ENCODE measurements around the gene HIPK3. TPM values are rescaled to one million over a fixed set of nuclear protein-coding genes. Genes with fewer than 3 reads are reported as not detected.
"Not testable (repeated sequence)": the region's sequence is repeated elsewhere in the genome, so short reads cannot be mapped to it uniquely, and the experiment has no call there.

HIPK3 gene
- total and polyA plus RNA-seq, 9 of the 15 experiments (the other 6 are each of a cell fraction or from before 2014, with no cell fraction given): 2.3 to 19.6 (median 7.5) TPM

GRCh38 chr11:33259869-33260268 lies 2.7 kb downstream of the HIPK3 start:
- WGBS (ENCODE audit: insufficient coverage, low coverage, missing lambda C conversion rate): 10% methylated on average over 2 of the region's 2 CpGs
- ATAC-seq (no peak), FAIRE-seq (no peak), DNase-seq (ENCODE audit: extremely low read depth in 1 of 4, low spot score in 3 of 4) (peak in 1 of 4 experiments; percentile 12)
- ChIA-PET POLR2A (interaction anchor here (0.6 to 1.4 kb wide), 2 partner anchors 10 to 64 kb away, joined by 3 to 9 read pairs; no protein-coding TSS in a partner anchor), CTCF (ENCODE audit: low intra/inter-chr PET ratio) (interaction anchor here (1.7 kb wide), 1 partner anchor 93 kb away, joined by 6 read pairs; no protein-coding TSS in a partner anchor)
- Histone ChIP-seq H3K4me3 (peak overlapping the region; percentile 96), H3K36me3 (ENCODE audit: control insufficient read depth, insufficient read depth, low read length) (no peaks in the 10 kb centered on the region), H2AFZ (ENCODE audit: low read depth, low read length) (0 out of 2 replicates have a peak overlapping the region, but pooled peaks have one; percentile 14), H3K79me2 (ENCODE audit: control insufficient read depth, insufficient read depth, low read length) (peaks cover 76% of the 10 kb centered on the region), H3K27ac (ENCODE audit: extremely low read depth, low read depth, low read length) (peak overlapping the region; percentile 94; the same call in 2 of the 3 replicates), H3K4me1 (replicated peaks in 1 of 2; ENCODE audit: control insufficient read depth in 2 of 2, insufficient read depth in 2 of 2, low read length in 2 of 2) (peaks cover 9 to 18% of the 10 kb centered on the region in 2 experiments), H3K9me3 (replicated peaks; ENCODE audit: control insufficient read depth, insufficient read depth, low read depth, low read length) (no peaks in the 10 kb centered on the region), H3K4me2 (ENCODE audit: insufficient read depth, low read length) (peak overlapping the region; percentile 84), H3K9me1 (ENCODE audit: control insufficient read depth, insufficient read depth, low read length) (no peaks in the 10 kb centered on the region), H4K20me1 (replicated peaks; ENCODE audit: control insufficient read depth, insufficient read depth, low read length) (no peaks in the 10 kb centered on the region; the same call in 1 of the 2 replicates), H3K9ac (ENCODE audit: insufficient read depth in 1 of 2, low read depth in 2 of 2, low read length in 2 of 2) (peak overlapping the region in 1 of 2 experiments; percentile 89; a peak in 2 of 4 replicates), H3K27me3 (ENCODE audit: control insufficient read depth in 2 of 2, insufficient read depth in 2 of 2, low read length in 2 of 2) (no peaks in the 10 kb centered on the region)
- intact Hi-C loops (cut with micrococcal nuclease): loop anchor here (2.0 kb wide), 3 partner anchors 61 to 99 kb away; partner anchors contain the start of gene CSTF3
- BruUV-seq (replicated peaks): no TSS peak
- in situ Hi-C loops (cut with MboI): no loop called here
- TF ChIP-seq GATAD2B (IDR thresholded peaks at IDR 0.05; ENCODE audit: borderline replicate concordance) (peak; percentile 41; the same call in 1 of the 2 replicates), POU5F1 (IDR thresholded peaks at IDR 0.05; ENCODE audit: borderline replicate concordance, low read depth, low read length, partially characterized antibody) (no peak), NELFE (IDR thresholded peaks at IDR 0.05; ENCODE audit: insufficient read depth, insufficient read length) (no peak), PYGO2 (tag; IDR thresholded peaks at IDR 0.05) (no peak), SMC3 (conservative IDR thresholded peaks at IDR 0.05; ENCODE audit: insufficient read depth, low read depth, low read length) (no peak)

GRCh38 chr11:33261350-33261749 lies 4.2 kb downstream of the HIPK3 start:
- WGBS (ENCODE audit: insufficient coverage, low coverage, missing lambda C conversion rate): 44% methylated on average over 1 of the region's 1 CpG
- peak; percentile 98 for TF ChIP-seq ZNF146 (CRISPR knock-in tag; IDR thresholded peaks at IDR 0.05; ENCODE audit: unreplicated experiment)
- TF ChIP-seq KDM1A (IDR thresholded peaks at IDR 0.05): peak in 1 of 2 experiments; percentile 62; a peak in 2 of 4 replicates
- 0 out of 4 replicates have a peak, but pooled peaks of 1 of the 2 experiments have one; percentile 27 for TF ChIP-seq HDAC1 (IDR thresholded peaks at IDR 0.05)
- peak; percentile 35; the same call in 1 of the 2 replicates for TF ChIP-seq SMARCA5 (IDR thresholded peaks at IDR 0.05)
- TF ChIP-seq BCOR (IDR thresholded peaks at IDR 0.05): peak; percentile 76
- TF ChIP-seq ATF7 (IDR thresholded peaks at IDR 0.05): 0 out of 2 replicates have a peak, but pooled peaks have one; percentile 27
- TF ChIP-seq RBM25 (IDR thresholded peaks at IDR 0.05; ENCODE audit: low read depth, low read length, severe bottlenecking): peak; percentile 72
- ATAC-seq; H3K4me2 ChIP-seq (ENCODE audit: insufficient read depth, low read length); POLR2A ChIA-PET; in situ Hi-C loops (cut with MboI); CTCF ChIA-PET (ENCODE audit: low intra/inter-chr PET ratio); FAIRE-seq; H3K9me1 ChIP-seq (ENCODE audit: control insufficient read depth, insufficient read depth, low read length); H3K36me3 ChIP-seq (ENCODE audit: control insufficient read depth, insufficient read depth, low read length); H3K4me3 ChIP-seq; H3K27ac ChIP-seq (ENCODE audit: extremely low read depth, low read depth, low read length); intact Hi-C loops (cut with micrococcal nuclease); H4K20me1 ChIP-seq (replicated peaks; ENCODE audit: control insufficient read depth, insufficient read depth, low read length); H2AFZ ChIP-seq (ENCODE audit: low read depth, low read length); H3K9me3 ChIP-seq (replicated peaks; ENCODE audit: control insufficient read depth, insufficient read depth, low read depth, low read length); H3K27me3 ChIP-seq (ENCODE audit: control insufficient read depth in 2 of 2, insufficient read depth in 2 of 2, low read length in 2 of 2); DNase-seq (ENCODE audit: extremely low read depth in 1 of 4, low spot score in 3 of 4); H3K9ac ChIP-seq (ENCODE audit: insufficient read depth in 1 of 2, low read depth in 2 of 2, low read length in 2 of 2); BruUV-seq (replicated peaks): not testable (repeated sequence)
- peaks cover 89% of the 10 kb centered on the region for H3K79me2 ChIP-seq (ENCODE audit: control insufficient read depth, insufficient read depth, low read length)
- H3K4me1 ChIP-seq (replicated peaks in 1 of 2; ENCODE audit: control insufficient read depth in 2 of 2, insufficient read depth in 2 of 2, low read length in 2 of 2): peaks cover 9 to 18% of the 10 kb centered on the region in 2 experiments
